IPS-NIHi11 (cell line): ENCODE data around the gene EPHA8.

Experiments
- DNase-seq: peaks from one replicate; pipeline ENCODE4 v3.0.0; 2012; ENCODE audit warnings: mixed read lengths, low spot score

EPHA8 gene

DNA sequence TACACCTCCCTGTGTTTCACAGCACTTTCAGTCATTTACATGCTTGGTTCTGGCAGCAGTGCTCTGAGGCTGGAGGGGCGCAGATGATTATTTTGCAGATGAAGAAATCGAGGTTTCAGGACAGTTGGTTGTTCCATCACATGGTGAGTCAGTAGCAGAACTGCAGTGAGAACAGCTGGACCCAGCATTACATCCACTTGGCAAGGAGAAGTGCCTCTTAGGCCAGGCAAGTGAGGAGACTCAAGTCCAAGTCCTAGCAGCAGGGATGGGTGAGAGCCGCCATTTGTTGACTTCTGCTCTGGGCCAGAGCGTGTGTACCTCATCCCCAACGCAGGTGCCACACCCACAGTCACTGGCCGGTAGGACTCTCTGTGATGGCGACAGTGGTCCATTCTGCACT is 26.8 kb upstream of the EPHA8 start:
- no peak for DNase-seq

DNA sequence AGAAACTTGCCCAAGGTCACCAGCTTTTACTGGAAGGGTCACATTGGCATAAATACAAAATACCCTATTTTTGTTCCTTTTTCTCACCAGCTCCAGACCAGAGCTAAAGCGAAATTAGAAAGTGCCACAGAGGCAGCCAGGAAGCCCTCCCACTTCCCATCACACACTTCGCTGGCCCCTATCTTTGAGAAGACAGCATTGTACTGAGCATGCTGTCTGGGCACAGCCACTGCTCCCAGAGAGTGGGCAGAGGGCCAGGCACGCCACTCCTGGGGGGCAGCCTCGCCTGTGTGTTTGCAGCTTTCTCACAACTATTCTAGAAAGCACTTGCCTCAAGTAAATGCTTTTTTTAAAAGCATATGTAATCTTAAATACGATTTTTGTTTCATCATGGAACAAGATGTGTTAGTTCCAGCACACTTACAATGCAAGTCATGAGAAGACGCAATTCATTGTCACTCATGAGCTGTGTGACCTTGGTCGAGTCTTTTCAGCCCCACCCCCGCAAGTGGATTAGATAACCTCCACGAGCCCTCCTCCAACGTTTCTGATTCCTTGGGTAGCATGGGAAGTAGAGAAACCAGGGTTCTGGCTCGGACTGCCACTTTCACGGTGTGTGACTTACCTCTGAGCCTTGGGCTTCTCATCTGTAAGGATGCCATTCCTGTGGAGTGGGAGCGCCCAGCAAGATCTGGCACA is 25.7 kb upstream of the EPHA8 start:
- no peak for DNase-seq

DNA sequence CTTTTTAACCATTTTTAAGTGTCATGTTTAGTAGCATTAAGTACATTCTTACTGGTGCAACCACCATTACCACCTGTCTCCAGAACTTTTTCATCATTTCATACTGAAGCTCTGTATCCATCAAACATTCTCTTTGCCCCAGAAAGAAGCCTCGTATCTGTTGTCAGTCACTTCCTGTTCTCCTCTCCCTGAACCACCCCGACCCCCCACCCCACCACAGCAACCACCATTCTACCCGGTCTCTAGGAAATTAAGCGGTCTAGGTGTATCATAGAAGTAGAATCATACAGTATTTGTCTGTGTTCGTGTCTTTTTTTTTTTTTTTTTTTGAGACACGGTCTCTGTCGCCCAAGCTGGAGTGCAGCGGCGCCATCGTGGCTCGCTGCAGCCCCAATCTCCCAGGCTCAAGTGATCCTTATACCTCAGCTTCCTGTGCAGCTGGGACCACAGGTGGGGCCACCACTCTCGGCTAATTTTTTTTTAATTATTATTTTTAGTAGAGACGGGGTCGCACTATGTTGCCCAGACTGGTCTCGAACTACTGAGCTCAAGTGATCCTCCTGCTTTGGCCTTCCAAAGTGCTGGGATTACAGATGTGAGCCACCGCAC is 23.7 kb upstream of the EPHA8 start:
- DNase-seq: no peak

GRCh38 chr1:22540337-22540736 is 23.0 kb upstream of the EPHA8 start:
- no peak for DNase-seq

- DNase-seq: no peak
These were observed 20.4 kb upstream of the EPHA8 start for GRCh38 chr1:22542886-22543285.

GRCh38 chr1:22543679-22544078 is 19.6 kb upstream of the EPHA8 start:
- no peak for DNase-seq

DNA sequence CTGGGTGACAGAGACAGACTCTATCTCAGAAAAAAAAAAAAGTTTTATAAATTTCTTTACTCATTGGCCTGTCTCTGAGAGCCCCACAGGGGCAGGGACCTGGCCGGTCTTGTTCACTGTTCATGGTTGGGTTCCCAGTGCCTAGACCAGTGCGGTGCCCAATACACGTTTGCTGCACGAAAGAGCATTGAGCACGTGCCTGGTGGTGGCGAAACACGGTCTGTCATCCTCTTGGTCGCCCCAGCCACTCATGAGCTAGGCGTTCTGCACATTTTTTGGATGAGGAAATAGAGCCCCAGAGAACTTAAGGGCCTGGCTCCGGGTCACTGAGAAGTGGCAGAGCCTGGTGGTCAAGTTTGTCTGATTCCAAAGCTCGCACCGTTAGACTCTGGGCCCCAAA is 18.7 kb upstream of the EPHA8 start:
- DNase-seq: no peak

- no peak for DNase-seq
These were observed 18.1 kb upstream of the EPHA8 start for GRCh38 chr1:22545141-22545540.

GRCh38 chr1:22547186-22547817 is 16.0 kb upstream of the EPHA8 start:
- DNase-seq: no peak

DNA sequence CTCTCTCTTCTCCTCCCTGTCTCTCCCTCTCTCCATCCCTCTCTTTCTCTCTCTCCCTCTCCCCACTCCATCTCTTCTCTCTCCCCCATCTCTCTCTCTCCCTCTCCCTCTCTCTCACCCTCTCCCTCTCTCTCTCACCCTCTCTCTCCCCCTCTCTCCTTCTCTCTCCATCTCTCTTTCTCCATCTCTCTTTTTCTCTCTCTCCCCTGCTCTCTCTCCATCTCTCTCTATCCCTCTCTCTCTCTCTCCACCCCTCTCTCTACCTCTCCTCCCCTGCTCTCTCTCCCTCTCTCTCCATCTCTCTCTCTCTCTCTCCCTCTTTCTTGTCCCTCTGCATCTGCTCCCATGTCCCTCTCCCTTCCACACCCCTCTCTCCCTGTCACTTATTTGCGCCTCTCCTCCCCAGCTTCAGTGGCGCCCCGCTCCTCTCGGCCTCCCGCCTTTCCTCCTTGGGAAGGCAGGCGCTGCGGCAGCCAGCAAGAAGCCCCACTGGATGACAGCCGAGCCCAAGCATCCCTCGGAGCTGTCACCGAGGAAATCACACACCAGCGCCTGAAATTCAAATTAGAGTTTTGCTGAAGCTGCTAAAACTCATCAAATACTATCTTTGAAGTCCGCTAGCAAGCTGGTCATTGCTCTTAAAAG is 15.3 kb upstream of the EPHA8 start:
- DNase-seq: no peak

- DNase-seq: no peak
These were observed 13.3 kb upstream of the EPHA8 start for GRCh38 chr1:22550021-22550420.

DNA sequence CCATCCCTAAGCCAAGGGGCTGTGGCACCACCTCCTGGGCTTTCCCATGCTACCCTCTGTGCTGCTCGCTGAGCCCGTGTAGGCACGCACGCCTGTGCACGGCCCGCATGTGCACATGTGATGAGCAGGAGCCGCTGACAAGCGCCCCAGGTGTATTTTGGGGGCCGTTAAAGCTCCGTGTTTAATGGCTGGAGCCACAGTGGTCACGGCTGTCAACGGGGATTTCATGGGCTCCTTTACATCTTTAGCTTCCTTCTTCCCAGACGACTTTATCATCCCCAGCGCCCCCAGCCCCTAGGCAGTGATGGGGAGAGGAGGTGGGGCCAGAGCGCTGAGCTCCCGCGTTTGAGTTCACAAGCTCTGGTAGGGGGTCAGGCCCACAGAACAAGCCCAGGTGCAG is 11.7 kb upstream of the EPHA8 start:
- no peak for DNase-seq

DNA sequence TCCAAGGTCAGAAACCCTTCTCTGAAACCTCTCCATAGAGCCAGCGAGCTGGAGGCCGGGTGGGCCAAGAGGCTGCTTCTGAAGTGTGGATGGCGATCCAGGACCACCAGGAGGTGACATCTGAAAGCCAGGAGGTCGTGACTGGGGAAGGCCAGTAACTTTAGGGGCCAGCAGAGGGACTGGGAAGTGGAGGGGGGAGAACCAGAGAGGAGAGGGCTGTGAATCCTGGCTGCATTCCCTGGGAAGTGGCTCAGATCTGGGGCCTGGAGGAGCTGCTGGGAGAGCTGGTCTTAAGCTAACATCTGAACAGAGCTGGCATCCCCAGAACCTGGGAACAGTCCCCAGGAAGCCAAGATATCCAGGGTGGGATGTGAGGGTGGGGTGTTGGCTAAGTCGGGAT is 11.3 kb upstream of the EPHA8 start:
- DNase-seq: no peak

DNA sequence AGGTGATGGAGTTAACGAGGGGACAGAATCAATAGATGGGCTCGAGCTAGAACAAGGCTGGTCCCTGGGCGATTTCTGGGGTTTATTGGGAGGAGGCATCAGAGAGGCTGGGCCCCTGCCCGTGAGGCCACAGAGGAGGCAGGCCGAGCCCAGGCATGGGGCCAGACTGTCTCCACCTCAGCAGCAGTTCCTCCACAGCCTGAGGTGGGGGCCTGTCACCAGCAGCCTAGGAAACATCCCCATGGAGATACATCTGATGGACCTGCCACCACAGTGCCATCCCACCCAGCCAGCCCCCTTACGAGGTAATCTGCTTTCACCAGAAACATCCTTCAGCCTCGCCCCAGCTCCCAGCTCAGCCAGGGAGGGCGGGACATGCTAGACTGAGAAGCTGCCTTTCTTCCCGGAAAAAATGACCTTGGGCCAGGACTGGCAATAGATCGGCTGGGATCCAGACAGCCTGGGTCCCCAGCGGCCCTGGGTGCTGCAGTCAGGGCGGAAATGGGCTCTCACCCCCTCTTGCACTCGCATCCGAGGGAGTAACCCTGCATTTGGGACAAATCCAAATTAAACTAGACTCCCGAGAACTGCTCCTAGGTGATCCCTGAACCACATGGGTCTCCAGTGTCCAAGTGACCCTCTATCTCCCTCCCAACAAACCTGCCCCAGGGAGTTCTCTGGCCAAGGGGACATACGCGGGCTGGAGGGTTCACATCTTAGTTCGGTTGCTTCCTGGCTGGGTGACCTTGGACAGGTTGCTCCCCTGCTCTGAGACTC is 10.0 kb upstream of the EPHA8 start:
- DNase-seq: no peak

DNA sequence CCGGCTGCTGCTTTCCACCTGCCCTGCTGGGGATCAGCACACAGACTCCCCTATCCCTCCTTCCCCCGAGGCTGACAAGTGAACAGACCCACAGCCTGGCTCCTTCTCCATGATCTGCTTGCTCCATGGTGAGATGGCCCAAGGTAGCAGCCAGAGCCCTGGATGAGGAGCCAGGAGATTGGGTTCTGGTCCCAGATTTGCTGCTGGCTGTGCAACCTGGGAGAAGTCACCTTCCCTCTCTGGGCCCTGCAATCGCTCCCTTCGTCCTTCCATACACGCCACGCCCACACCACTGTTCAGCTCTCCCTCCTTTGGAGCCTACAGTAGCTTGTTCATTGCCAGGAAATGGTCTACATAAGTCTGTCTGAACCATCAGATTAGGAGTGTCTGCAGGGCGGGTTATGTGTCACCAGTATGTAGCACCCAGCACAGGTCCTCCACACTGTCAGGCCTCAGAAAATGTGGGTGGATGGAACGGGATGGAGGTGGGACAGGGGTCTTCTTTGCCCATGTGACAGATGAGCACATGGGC is 9.2 kb upstream of the EPHA8 start:
- no peak for DNase-seq

DNA sequence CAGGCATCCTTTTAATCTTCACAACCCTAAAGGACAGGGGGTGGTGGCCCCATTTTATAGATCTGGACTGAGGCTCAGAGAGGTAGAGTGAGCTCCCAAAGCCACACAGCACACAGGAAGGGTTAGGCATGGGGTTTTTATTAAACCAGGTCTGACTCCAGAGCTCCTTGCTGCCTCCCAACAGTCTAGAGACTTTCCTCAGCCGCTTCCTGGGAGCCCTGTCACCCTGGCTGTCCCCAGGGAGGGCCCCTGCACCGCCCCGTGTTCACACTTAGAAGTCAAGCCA is 8.0 kb upstream of the EPHA8 start:
- DNase-seq: no peak

- peak; percentile 76 for DNase-seq
These were observed 6.7 kb upstream of the EPHA8 start for GRCh38 chr1:22556391-22557104.

GRCh38 chr1:22557341-22557950 is 5.8 kb upstream of the EPHA8 start:
- DNase-seq: no peak

DNA sequence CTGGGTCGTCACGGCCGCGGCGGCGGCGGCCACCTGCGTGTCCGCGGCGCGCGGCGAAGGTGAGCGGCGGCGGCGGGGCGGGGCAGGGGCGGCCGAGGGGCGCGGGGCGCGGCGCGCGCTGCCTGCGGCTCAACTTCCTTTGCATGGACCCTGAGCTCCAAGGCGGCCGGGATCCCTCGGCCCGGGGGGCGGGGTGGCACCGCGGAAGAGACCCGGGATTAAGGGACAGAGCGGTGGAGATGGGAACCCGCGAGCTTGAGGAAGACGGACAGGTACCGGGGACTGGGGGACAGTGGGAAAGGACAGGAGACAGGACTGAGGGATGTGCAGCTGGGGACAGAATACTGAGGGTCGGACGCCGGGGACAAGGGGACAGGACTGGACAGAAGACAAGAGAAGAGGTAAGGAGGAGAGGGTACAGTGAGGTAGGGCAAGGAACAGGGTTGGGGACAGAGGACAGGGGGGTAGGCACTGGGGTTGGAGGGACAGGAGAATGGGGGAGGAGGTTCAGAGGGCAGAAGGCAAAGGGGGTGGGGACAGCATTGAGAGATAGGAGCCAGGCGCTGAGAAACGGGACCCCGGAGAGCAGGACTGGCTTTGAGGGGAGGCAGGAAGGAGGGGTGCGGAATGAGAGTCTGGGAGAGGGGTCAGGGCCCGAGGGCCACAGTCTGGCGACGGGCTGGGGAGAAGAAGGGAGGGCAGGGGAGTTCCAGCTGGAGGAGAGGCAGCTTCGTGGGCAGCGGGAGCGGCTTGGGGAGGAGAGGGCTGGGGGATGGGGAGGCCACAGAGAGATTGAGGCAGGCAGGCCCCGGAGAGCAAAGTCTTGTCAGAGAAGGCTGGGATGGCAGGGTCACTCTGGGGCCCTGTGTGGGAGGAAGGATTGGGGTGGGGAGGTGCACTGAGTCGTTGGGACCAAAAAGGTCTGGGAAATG is 648 bp downstream of the EPHA8 start:
- DNase-seq: peak; percentile 58

DNA sequence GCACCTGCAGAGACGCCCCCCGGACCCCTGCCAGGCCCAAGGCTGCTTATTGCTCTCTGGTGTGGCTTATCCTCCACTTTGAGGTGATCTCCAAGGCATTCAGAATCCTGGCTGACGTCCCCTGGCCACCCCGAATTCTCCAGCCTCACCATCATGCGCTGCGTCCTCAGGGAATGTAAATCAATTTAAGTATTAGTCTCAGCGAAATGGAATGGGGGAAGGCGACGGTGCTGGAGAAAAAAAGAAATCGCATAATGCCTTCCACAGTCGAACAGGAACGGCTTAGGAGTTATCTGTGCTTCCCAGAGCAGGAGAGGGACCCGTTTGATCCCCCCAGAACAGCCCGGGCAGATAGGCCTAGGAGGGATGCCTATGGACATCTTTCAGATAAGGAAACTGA is 2.9 kb downstream of the EPHA8 start:
- DNase-seq: no peak
